Measurements from ENCODE around the gene KDF1. TPM values are rescaled to one million over a fixed set of nuclear protein-coding genes. Genes with fewer than 3 reads are reported as not detected.

Gene KDF1
- 10 to 100 TPM; 10.1 to 27.0 (median 20.4) TPM for total RNA-seq
- long read RNA-seq, donor 1, transcript KDF1-201 (4 exons, 1,793 nt) = major isoform, 11 of 20 reads
- long read RNA-seq, donor 1, partial matches to known transcripts = 5 of 20 reads
- long read RNA-seq, donor 1, other reads (novel, unspliced or antisense) = 4 of 20 reads
- long read RNA-seq, donor 2, transcript KDF1-201 (4 exons, 1,793 nt) = major isoform, 16 of 28 reads
- long read RNA-seq, donor 2, partial matches to known transcripts = 4 of 28 reads
- long read RNA-seq, donor 2, other reads (novel, unspliced or antisense) = 8 of 28 reads

- intact Hi-C loops (cut with DNase I, micrococcal nuclease) = no loop called here
These were observed at the start of gene KDF1 for GRCh38 chr1:26959722-26960624. Gene KDF1 (minus strand): TSS chr1:26960468. CDS start chr1:26952380, 8,088 bp downstream.

GRCh38 chr1:27009601-27010197 lies 49.4 kb upstream of the KDF1 start:
- H3K9me3 ChIP-seq = no peaks in the 10 kb centered on the region
- DNase-seq (peak in 2 of 3 donors; percentile 58 to 79), ATAC-seq (peak; percentile 54)
- peaks cover 16% of the 10 kb centered on the region for H3K4me1 ChIP-seq (ENCODE audit: low read depth)
- H3K4me3 ChIP-seq = no peak overlapping the region
- H3K36me3 ChIP-seq (ENCODE audit: low read depth) = no peaks in the 10 kb centered on the region
- TF ChIP-seq CTCF (IDR thresholded peaks at IDR 0.05) = no peak
- intact Hi-C loops (cut with DNase I, micrococcal nuclease) = no loop called here

More at GRCh38 chr1:26959722-26960624, at the start of gene KDF1:
- no peak for TF ChIP-seq CTCF (IDR thresholded peaks at IDR 0.05)
- Histone ChIP-seq H3K36me3 (ENCODE audit: low read depth) (no peaks in the 10 kb centered on the region), H3K4me3 (peak within 1 kb of the TSS; percentile 75), H3K4me1 (ENCODE audit: low read depth) (peaks cover 12% of the 10 kb centered on the region), H3K9me3 (no peaks in the 10 kb centered on the region)
- peak; percentile 90 to 94 (median 92) for DNase-seq
- ATAC-seq = peak; percentile 99

- H3K36me3 ChIP-seq (ENCODE audit: low read depth) = no peaks in the 10 kb centered on the region
- DNase-seq (peak; percentile 64 to 86 (median 80)), ATAC-seq (peak; percentile 68)
- peaks cover 16% of the 10 kb centered on the region for H3K4me1 ChIP-seq (ENCODE audit: low read depth)
- H3K9me3 ChIP-seq = no peaks in the 10 kb centered on the region
- intact Hi-C loops (cut with DNase I, micrococcal nuclease) = no loop called here
- no peak for TF ChIP-seq CTCF (IDR thresholded peaks at IDR 0.05)
- H3K4me3 ChIP-seq = no peak overlapping the region
These were observed 47.8 kb upstream of the KDF1 start for GRCh38 chr1:27007909-27008582.

- no peaks in the 10 kb centered on the region for H3K36me3 ChIP-seq (ENCODE audit: low read depth)
- no peak for DNase-seq
- H3K9me3 ChIP-seq = no peaks in the 10 kb centered on the region
- TF ChIP-seq CTCF (IDR thresholded peaks at IDR 0.05) = no peak
- H3K4me1 ChIP-seq (ENCODE audit: low read depth) = peaks cover 11% of the 10 kb centered on the region
- ATAC-seq = no peak
- H3K4me3 ChIP-seq = no peak overlapping the region
- intact Hi-C loops (cut with DNase I, micrococcal nuclease) = no loop called here
These were observed 46.4 kb upstream of the KDF1 start for GRCh38 chr1:27006683-27007082.

Data from mucosa of descending colon (tissue), 3 donors.